Ovary (tissue), 3 donors: Measurements from ENCODE around the gene SMAP1.

Experiments
- POLR2A ChIP-seq: fragments of 450-650 bp; IDR thresholded peaks from one replicate; pipeline ENCODE4 v1.6.1; 2017; ENCODE audit warnings: antibody characterized with exemption, mild to moderate bottlenecking, moderate library complexity
- TF ChIP-seq, protein P1 (sequence below), 3 donors: fragments of 450-650 bp in 2 of 3; fragments of 200-600 bp in 1 of 3; IDR thresholded peaks; one replicate each; pipeline versions ENCODE4 v1.5.1 to v1.8.0; 2016 to 2022; ENCODE audit warnings: antibody characterized with exemption in 3 of 3, mild to moderate bottlenecking in 1 of 3
- donor health status: DM: no; HTN: no; CAD: no.

DNA sequence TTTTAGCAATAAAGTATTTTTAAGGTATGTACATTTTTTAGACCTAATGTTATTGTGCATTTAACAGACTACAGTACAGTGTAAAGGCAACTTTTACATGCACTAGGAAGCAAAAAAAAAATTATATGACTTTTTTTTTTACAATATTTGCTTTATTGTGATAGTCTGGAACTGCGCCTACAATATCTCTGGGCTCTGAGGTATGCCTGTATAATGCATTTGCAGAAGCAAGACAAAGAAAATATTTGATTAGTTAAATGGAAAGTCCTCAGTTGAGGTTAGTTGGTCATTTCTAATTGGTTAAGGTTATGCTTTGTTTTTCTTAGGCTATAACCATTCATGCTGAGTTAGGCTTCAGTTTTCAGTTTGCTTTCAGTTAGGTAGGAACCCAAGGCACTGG is 46.9 kb upstream of the SMAP1 start:
- TF ChIP-seq, protein P1, sequence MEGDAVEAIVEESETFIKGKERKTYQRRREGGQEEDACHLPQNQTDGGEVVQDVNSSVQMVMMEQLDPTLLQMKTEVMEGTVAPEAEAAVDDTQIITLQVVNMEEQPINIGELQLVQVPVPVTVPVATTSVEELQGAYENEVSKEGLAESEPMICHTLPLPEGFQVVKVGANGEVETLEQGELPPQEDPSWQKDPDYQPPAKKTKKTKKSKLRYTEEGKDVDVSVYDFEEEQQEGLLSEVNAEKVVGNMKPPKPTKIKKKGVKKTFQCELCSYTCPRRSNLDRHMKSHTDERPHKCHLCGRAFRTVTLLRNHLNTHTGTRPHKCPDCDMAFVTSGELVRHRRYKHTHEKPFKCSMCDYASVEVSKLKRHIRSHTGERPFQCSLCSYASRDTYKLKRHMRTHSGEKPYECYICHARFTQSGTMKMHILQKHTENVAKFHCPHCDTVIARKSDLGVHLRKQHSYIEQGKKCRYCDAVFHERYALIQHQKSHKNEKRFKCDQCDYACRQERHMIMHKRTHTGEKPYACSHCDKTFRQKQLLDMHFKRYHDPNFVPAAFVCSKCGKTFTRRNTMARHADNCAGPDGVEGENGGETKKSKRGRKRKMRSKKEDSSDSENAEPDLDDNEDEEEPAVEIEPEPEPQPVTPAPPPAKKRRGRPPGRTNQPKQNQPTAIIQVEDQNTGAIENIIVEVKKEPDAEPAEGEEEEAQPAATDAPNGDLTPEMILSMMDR (IDR thresholded peaks at IDR 0.05), result no peak
- no peak for TF ChIP-seq POLR2A
